ENCODE measurements around the gene ITGAE. TPM values are rescaled to one million over a fixed set of nuclear protein-coding genes. Genes with fewer than 3 reads are reported as not detected.

ITGAE gene
- total and polyA plus RNA-seq, 10 of the 15 experiments (the other 5 are each of a cell fraction or from before 2014, with no cell fraction given), result 13.1 to 161 (median 34.8) TPM

DNA sequence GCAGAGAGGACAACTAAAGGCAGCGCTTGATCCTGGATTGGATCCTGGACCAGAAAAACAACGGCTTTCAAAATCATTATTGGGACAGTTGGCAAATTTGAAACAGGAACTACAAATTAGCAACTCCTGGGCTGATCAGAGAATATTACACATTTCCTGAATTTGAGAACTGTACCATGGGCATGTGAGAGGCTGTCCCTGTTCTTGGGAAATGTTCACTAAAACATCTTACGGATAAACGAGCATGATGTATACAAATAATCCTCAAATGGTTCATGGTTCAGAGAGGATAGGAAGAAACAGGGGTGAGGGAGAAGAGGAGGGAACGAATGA, 2.3 kb upstream of the ITGAE start (continued):
- TF ChIP-seq SIX5 (IDR thresholded peaks at IDR 0.05; ENCODE audit: low read depth, low read length, severe bottlenecking), result no peak

GRCh38 chr17:3802461-3803307, 1.7 kb upstream of the ITGAE start:
- no peak overlapping the region for H2AFZ ChIP-seq (ENCODE audit: control insufficient read depth, low read depth, low read length)
- ATAC-seq, result no peak
- in situ Hi-C loops (cut with MboI), result no loop called here

More at GRCh38 chr17:3802461-3803307, 1.7 kb upstream of the ITGAE start:
- Histone ChIP-seq H3K79me2 (ENCODE audit: control insufficient read depth, insufficient read depth, low read length) (no peaks in the 10 kb centered on the region), H3K4me3 (no peak overlapping the region), H3K4me1 (ENCODE audit: control insufficient read depth, insufficient read depth, low read length) (peaks cover 37% of the 10 kb centered on the region), H3K9me3 (replicated peaks; ENCODE audit: control insufficient read depth, insufficient read depth, low read length) (no peaks in the 10 kb centered on the region), H3K27ac (ENCODE audit: control insufficient read depth, insufficient read depth) (no peak overlapping the region), H4K20me1 (ENCODE audit: control insufficient read depth, insufficient read depth) (no peaks in the 10 kb centered on the region), H3K4me2 (ENCODE audit: control insufficient read depth, insufficient read depth) (no peak overlapping the region), H3K36me3 (ENCODE audit: control insufficient read depth in 2 of 2, insufficient read depth in 2 of 2, low read length in 1 of 2) (no peaks in the 10 kb centered on the region), H3K9ac (ENCODE audit: control insufficient read depth, insufficient read depth, low read length) (no peak overlapping the region), H3K27me3 (replicated peaks in 1 of 2; ENCODE audit: control insufficient read depth in 2 of 2, insufficient read depth in 2 of 2, low read length in 1 of 2) (no peaks in the 10 kb centered on the region)
- BruUV-seq (replicated peaks), result no TSS peak
- TF ChIP-seq SMC3 (IDR thresholded peaks at IDR 0.05; ENCODE audit: borderline replicate concordance, low read length) (no peak), RELB (IDR thresholded peaks at IDR 0.05; ENCODE audit: low read depth) (no peak), RB1 (IDR thresholded peaks at IDR 0.05; ENCODE audit: borderline replicate concordance) (no peak), YBX1 (IDR thresholded peaks at IDR 0.05) (no peak), TBL1XR1 (IDR thresholded peaks at IDR 0.05; ENCODE audit: low read depth, low read length) (no peak), CREM (IDR thresholded peaks at IDR 0.05; ENCODE audit: low read depth) (no peak), GABPA (IDR thresholded peaks at IDR 0.05; ENCODE audit: low read depth) (no peak), EED (IDR thresholded peaks at IDR 0.05; ENCODE audit: low read depth) (no peak)
- intact Hi-C loops (cut with micrococcal nuclease; ENCODE audit: unreplicated experiment), result no loop called here
- FAIRE-seq (no peak), DNase-seq (ENCODE audit: low read depth, low spot score) (no peak)
- ChIA-PET CTCF (no interaction called here), SMC1A (ENCODE audit: uncharacterized antibody, unreplicated experiment) (no interaction called here), RAD21 (ENCODE audit: unreplicated experiment) (no interaction called here), POLR2A (no interaction called here)
- WGBS (ENCODE audit: insufficient coverage, insufficient replicate concordance, low lambda C conversion rate, missing lambda C conversion rate), result 82% methylated on average over 19 of the region's 19 CpGs

Data from GM12878 (cell line).